Lung microvascular endothelial cell (primary cell): ENCODE measurements around the gene CXCL12. TPM values are rescaled to one million over a fixed set of nuclear protein-coding genes. Genes with fewer than 3 reads are reported as not detected.

Experiments used
- DNase-seq, 2 donors: peaks; one replicate each; pipeline versions ENCODE4 v3.0.0 to v3.0.0-alpha.2; 2010; ENCODE audit warnings: low read depth in 2 of 2
- total RNA-seq: library from RNA; depleted of rRNA; stranded (reverse); fragments of >200 nt; gene quantifications from 2 replicates; pipeline ENCODE4 v1.2.1, GENCODE V29; 2014

The CXCL12 gene
- total RNA-seq: 1.3 and 7.1 TPM in 2 replicates

- peak in 1 of 2 donors; percentile 2 for DNase-seq
Measured at GRCh38 chr10:44385026-44385695, at the start of gene CXCL12. CXCL12 (minus strand) TSS chr10:44385097; CDS start chr10:44385005, 92 bp downstream.

GRCh38 chr10:44427479-44427878 is 42.6 kb upstream of the CXCL12 start:
- no peak for DNase-seq

- no peak for DNase-seq
Measured at GRCh38 chr10:44427037-44427436, 42.1 kb upstream of the CXCL12 start.

- no peak for DNase-seq
Measured at GRCh38 chr10:44426247-44427034, 41.5 kb upstream of the CXCL12 start.

- DNase-seq: no peak
Measured at GRCh38 chr10:44425466-44425865, 40.6 kb upstream of the CXCL12 start.

GRCh38 chr10:44424957-44425356 is 40.1 kb upstream of the CXCL12 start:
- no peak for DNase-seq

GRCh38 chr10:44424298-44424697 is 39.4 kb upstream of the CXCL12 start:
- no peak for DNase-seq

GRCh38 chr10:44422570-44423101 is 37.7 kb upstream of the CXCL12 start:
- DNase-seq: no peak

- no peak for DNase-seq
Measured at GRCh38 chr10:44422153-44422552, 37.3 kb upstream of the CXCL12 start.

- no peak for DNase-seq
Measured at GRCh38 chr10:44419790-44420549, 35.1 kb upstream of the CXCL12 start.

GRCh38 chr10:44418637-44419036 is 33.7 kb upstream of the CXCL12 start:
- no peak for DNase-seq

- no peak for DNase-seq
Measured at GRCh38 chr10:44417761-44418160, 32.9 kb upstream of the CXCL12 start.

- DNase-seq: no peak
Measured at GRCh38 chr10:44416936-44417335, 32.0 kb upstream of the CXCL12 start.

- DNase-seq: no peak
Measured at GRCh38 chr10:44416021-44416771, 31.3 kb upstream of the CXCL12 start.

GRCh38 chr10:44415121-44415520 is 30.2 kb upstream of the CXCL12 start:
- no peak for DNase-seq

GRCh38 chr10:44413416-44413815 is 28.5 kb upstream of the CXCL12 start:
- no peak for DNase-seq

GRCh38 chr10:44411251-44411650 is 26.4 kb upstream of the CXCL12 start:
- DNase-seq: no peak

GRCh38 chr10:44404741-44405437 is 20.0 kb upstream of the CXCL12 start:
- DNase-seq: no peak

- no peak for DNase-seq
Measured at GRCh38 chr10:44402465-44403195, 17.7 kb upstream of the CXCL12 start.

- no peak for DNase-seq
Measured at GRCh38 chr10:44400541-44400940, 15.6 kb upstream of the CXCL12 start.
